Urothelium cell line (cell line): ENCODE data around the gene MKLN1.
"Not testable (repeated sequence)": the region's sequence is repeated elsewhere in the genome, so short reads cannot be mapped to it uniquely, and the experiment has no call there.

Source experiments
- DNase-seq: peaks from one replicate; pipeline ENCODE4 v3.0.0; 2011; ENCODE audit warnings: low spot score, mixed read lengths
- FAIRE-seq: peaks from 2 replicates; lab custom pipeline; 2011; peaks lifted over from hg19 to GRCh38; lab: Jason Lieb, UNC

Gene MKLN1

GRCh38 chr7:131388126-131388525 is 60.5 kb downstream of the MKLN1 start:
- FAIRE-seq (no peak), DNase-seq (no peak)

GRCh38 chr7:131390275-131390674 is 62.6 kb downstream of the MKLN1 start:
- no peak for FAIRE-seq

GRCh38 chr7:131391145-131391544 is 63.5 kb downstream of the MKLN1 start:
- no peak for DNase-seq
- no peak for FAIRE-seq

More at GRCh38 chr7:131390275-131390674, 62.6 kb downstream of the MKLN1 start:
- DNase-seq, result no peak

GRCh38 chr7:131400681-131401176 is 73.1 kb downstream of the MKLN1 start:
- FAIRE-seq (no peak), DNase-seq (no peak)

- DNase-seq (no peak), FAIRE-seq (no peak)
Measured at GRCh38 chr7:131401194-131401593, 73.5 kb downstream of the MKLN1 start.

DNA sequence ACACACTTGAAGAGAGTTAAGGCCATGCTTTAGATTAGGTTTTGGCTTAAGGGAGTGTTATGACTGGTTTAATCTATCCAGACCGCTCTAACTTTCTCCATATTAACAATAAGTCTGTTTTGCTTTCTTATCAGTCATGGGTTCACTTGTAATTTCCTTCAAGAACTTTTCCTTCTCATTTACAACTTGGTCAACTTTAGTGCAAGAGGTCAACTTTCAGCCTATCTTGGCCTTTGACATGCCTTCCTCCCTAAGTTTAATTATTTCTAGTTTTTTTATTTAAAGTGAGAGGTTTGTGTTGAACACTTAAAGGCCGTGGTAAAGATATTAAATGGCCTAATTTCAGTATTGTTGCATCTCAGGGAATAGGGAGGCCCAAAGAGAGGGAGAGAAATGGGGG is 75.6 kb downstream of the MKLN1 start:
- no peak for FAIRE-seq

DNA sequence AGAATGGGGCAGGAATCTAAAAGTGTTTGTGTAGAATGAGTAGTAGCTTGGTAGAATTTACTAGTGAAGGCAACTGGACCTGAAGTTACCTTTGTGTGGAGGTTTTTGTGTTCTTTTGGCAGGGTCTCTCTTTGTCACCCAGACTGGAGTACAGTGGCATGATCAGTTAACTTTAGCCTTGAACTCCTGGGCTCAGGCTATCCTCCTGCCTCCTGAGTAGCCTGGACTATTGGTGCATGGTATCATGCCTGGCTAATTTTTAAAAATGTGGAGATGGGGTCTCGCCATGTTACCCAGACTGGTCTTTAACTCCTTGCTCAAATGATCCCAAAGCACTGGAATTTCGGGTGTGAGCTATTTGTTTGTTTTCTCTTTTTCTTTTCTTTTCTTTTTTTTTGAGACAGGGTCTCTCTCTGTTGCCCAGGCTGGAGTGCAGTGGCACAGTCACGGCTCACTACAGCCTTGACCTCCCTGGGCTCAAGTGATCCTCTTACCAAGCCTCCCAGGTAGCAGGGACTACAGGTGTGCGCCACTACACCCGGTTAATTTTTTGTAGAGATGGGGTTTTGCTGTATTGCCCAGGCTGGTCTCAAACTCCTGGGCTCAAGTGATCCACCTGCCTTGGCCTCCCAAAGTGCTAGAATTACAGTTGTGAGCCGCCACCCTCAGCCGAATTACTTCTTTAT is 76.7 kb downstream of the MKLN1 start:
- FAIRE-seq (no peak), DNase-seq (no peak)

More for the DNA sequence above, 75.6 kb downstream of the MKLN1 start:
- no peak for DNase-seq

- FAIRE-seq (no peak), DNase-seq (no peak)
Measured at GRCh38 chr7:131409129-131409766, 81.6 kb downstream of the MKLN1 start.

DNA sequence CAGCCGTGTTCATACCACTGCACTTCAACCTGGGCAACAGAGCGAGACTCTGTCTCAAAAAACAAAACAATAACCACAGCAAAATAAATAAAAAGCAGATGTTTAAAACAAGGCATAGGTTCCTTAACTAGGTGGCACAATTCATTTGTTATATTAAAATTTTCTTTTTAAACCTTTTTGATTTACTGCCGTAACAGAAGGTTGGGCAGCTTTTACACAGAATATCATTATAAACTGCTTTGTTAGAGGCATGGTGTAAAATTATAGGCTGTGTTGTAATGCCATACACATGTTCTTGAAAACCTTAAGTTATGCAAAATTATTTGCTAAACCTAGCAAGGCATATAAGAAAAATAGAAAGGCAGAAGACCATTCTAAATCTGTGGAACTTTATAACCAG is 84.4 kb downstream of the MKLN1 start:
- DNase-seq (no peak), FAIRE-seq (no peak)

- FAIRE-seq (no peak), DNase-seq (no peak)
Measured at GRCh38 chr7:131413711-131414110, 86.0 kb downstream of the MKLN1 start.

DNA sequence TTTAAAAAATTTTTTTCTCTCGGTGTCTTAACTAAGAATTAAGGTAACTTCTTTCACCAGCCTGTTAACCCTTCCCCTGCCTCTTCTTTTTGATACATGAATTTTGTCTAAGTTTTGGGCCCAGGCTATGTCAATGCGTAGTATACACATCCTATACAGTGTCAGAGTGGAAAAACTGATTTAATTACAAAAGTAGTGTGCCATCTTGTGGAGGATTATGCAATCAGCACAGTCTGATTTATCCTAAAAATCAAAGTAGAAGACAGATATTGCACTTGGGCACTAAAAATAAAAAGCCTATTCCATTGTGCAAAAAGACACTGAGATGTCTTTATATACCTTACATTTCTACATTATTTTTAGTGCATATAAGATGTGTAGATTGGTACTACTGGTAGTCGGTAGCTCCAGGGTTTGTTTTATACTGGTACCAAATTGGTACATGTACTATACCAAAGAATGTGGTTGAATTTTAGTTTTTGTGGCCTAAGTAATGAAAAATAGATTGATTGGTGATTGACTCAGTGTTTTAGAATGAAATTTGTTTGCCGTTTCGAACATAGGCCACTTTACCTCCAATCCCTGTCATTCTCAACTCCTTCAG is 96.6 kb downstream of the MKLN1 start:
- FAIRE-seq, result no peak
- DNase-seq, result peak; percentile 7

GRCh38 chr7:131425992-131426391 is 98.3 kb downstream of the MKLN1 start:
- no peak for FAIRE-seq
- DNase-seq, result no peak

DNA sequence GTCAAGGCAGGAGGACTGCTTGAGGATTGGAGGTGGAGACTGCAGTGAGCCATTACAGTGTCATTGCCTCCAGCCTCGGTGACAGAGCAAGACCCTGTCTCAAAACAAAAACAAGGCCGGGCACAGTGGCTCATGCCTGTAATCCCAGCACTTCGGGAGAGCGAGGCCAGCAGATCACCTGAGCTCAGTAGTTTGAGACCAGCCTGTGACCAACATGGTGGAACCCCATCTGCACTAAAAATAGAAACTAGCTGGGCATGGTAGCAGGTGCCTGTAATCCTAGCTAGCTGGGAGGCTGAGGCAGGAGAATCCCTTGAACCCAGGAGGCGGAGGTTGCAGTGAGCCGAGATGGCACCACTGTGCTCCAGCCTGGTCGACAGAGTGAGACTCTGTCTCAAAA is 103.2 kb downstream of the MKLN1 start:
- not testable (repeated sequence) for FAIRE-seq, DNase-seq

DNA sequence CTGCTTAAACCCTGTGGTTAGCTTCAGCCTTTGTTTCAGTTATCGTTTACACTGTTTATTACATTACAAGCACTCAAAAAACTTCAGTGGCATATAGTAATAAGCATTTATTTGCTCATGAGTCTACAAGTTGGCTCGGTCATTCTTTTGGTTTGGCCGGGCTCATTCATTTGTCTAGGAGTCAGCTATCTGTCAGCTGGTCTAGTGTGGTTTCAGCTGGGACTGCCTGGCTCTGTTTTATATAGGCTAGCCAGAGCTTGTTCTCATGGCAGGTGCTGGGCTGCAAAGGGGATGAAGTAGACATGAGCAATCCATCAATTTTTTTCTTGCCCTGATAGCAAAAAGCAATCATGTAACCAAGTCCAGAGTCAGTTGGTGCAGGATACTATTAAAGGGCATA is 103.6 kb downstream of the MKLN1 start:
- FAIRE-seq, result no peak
- DNase-seq, result no peak

GRCh38 chr7:131431756-131432155 is 104.1 kb downstream of the MKLN1 start:
- FAIRE-seq (no peak), DNase-seq (no peak)

DNA sequence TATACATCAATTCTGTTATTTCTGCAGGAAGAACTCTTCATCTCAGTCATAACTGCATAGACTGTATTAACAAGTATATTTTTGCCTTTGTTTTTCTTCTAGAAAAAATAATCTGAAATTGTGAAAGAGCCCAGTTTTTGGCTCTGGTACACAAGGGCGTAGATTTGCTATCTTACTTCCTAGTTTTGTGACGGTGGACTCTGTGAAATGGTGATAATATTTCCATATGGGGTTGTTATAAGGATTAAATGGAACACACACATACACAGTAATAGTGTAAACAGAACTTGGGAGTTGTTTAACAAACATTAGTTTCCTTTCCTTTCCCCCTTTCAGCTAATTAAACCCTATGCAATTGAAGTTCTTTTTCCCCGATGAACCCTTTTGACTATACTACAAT is 108.7 kb downstream of the MKLN1 start:
- DNase-seq (no peak), FAIRE-seq (no peak)

DNA sequence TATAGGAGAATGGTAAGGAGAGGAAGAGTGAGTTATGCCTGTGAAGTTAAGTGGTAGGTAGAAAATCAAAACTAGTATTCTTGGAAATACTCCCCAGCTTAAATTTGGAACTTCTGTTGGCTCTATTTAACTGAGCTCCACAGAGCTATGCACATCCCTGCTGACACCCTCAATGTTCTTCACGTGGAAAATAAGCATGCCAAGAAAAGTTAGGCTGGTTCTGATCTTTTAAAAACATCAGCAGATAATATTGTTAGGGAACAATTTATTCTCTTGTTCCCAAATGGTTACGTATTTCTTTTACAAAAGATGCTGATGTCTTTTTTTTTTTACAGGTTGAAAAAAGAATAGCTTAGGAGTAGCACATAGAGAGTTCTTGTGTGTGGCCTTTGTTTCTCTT is 111.3 kb downstream of the MKLN1 start:
- FAIRE-seq (no peak), DNase-seq (no peak)

GRCh38 chr7:131443496-131443895 is 115.8 kb downstream of the MKLN1 start:
- no peak for FAIRE-seq
- DNase-seq, result no peak

DNA sequence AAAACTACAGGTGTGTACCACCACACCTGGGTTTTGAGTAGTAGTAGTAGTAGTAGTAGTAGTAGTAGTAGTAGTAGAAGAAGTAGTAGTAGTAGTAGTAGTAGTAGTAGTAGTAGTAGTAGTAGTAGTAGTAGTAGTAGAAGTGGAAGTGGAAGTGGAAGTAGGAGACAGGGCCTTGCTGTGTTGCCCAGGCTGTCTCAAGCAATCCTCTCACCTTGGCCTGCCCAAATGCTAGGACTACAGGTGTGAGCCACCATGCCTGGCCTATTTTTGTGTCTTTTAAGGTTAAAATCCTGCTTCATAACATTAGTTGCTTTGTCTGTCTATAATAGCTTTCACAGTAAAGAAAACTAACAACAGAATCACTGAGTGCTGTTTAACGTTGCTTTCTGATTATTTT is 117.0 kb downstream of the MKLN1 start:
- no peak for FAIRE-seq
- DNase-seq, result no peak

DNA sequence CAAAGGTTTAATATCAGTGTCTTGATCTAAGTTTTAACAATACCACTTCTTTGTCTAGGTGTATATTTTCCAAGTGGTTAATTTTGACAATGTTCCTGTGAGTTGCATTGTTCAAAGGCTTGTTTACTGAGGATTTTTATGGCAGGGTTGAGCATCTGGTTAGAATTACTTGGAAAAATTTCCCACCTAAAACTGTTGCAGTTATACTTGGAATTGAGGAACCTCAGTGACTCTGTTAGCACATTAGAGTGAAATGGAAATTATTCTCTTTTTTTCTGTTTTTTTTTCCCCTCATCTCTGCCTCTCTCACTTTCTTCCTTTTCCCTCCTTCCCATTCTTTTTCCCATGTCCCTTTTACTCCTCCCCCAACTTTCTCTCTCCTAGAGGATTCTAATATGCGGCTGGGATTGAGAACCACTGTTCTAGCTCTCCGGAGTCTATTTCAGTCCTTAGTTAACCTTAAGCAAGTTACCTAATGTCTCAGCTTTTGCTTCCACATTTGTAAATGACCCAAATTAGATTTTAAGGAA is 121.8 kb downstream of the MKLN1 start:
- FAIRE-seq, result no peak
- no peak for DNase-seq

DNA sequence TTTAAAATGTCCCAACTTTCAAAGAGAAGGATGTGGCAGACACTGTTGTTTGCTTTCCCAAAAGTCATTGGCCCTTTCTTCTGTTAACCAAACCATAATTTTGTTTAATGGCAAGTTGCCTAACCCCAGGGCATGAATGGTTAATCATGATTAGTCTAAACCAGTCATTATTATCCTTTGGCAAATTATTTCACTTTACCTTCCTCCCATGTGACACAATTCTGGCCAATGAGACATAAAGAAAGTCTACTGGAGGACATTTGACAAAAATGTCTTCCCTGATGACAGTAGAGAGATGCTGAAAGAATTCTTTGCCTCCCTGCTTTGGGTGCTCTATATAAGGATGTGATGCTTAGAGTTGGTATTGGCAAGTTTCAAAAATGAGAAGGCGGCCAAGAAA is 126.8 kb downstream of the MKLN1 start:
- no peak for FAIRE-seq
- DNase-seq, result no peak

GRCh38 chr7:131455001-131455400 is 127.3 kb downstream of the MKLN1 start:
- FAIRE-seq (no peak), DNase-seq (no peak)
